GM23248 (cell line): ENCODE data around the gene DENND11. TPM values are rescaled to one million over a fixed set of nuclear protein-coding genes. Genes with fewer than 3 reads are reported as not detected.

Experiments used
- DNase-seq: peaks from one replicate; pipeline ENCODE4 v3.0.0-alpha.2; 2015
- H2AFZ ChIP-seq: fragments of 200-600 bp; sonication (generic); 2 replicates; pipeline ENCODE4 v1.6.1; 2016; ENCODE audit warnings: antibody characterized with exemption
- H3F3A ChIP-seq: fragments of 200-600 bp; sonication (generic); 2 replicates; pipeline ENCODE4 v1.6.1; 2016; ENCODE audit warnings: mild to moderate bottlenecking, antibody characterized with exemption, mixed run types; ENCODE audit not compliant: insufficient read depth
- H3K27ac ChIP-seq: fragments of 200-600 bp; sonication (generic); 2 replicates; pipeline ENCODE4 v1.5.1; 2016; ENCODE audit warnings: mild to moderate bottlenecking
- H3K27me3 ChIP-seq: fragments of 200-600 bp; sonication (generic); replicated peaks from 2 replicates; pipeline ENCODE4 v1.6.1; 2016; ENCODE audit warnings: mild to moderate bottlenecking; ENCODE audit not compliant: insufficient read depth
- H3K36me3 ChIP-seq: fragments of 200-600 bp; sonication (generic); 2 replicates; pipeline ENCODE4 v1.6.1; 2016; ENCODE audit warnings: low read depth, mild to moderate bottlenecking
- H3K4me1 ChIP-seq: fragments of 200-600 bp; sonication (generic); 2 replicates; pipeline ENCODE4 v1.6.1; 2016; ENCODE audit warnings: mild to moderate bottlenecking; ENCODE audit not compliant: insufficient read depth
- H3K4me2 ChIP-seq: fragments of 200-600 bp; sonication (generic); one replicate; pipeline ENCODE4 v1.6.1; 2016; ENCODE audit warnings: mild to moderate bottlenecking; ENCODE audit not compliant: unreplicated experiment
- H3K4me3 ChIP-seq: fragments of 200-600 bp; sonication (generic); 2 replicates; pipeline ENCODE4 v1.5.1; 2016; ENCODE audit warnings: mild to moderate bottlenecking
- H3K79me2 ChIP-seq: fragments of 200-600 bp; sonication (generic); 2 replicates; pipeline ENCODE4 v1.6.1; 2016; ENCODE audit warnings: mild to moderate bottlenecking; ENCODE audit not compliant: insufficient read depth
- H3K9ac ChIP-seq: fragments of 200-600 bp; sonication (generic); 2 replicates; pipeline ENCODE4 v1.6.1; 2016; ENCODE audit warnings: mild to moderate bottlenecking
- H3K9me2 ChIP-seq: fragments of 200-600 bp; sonication (generic); 2 replicates; pipeline ENCODE4 v1.6.1; 2016; ENCODE audit warnings: mixed run types, mild to moderate bottlenecking, moderate library complexity; ENCODE audit not compliant: insufficient read depth
- H3K9me3 ChIP-seq: fragments of 200-600 bp; sonication (generic); one replicate; pipeline ENCODE4 v1.6.1; 2017; ENCODE audit warnings: low read depth
- H4K20me1 ChIP-seq: fragments of 200-600 bp; sonication (generic); 2 replicates; pipeline ENCODE4 v1.6.0; 2016; ENCODE audit not compliant: insufficient read depth
- EZH2 ChIP-seq: fragments of 200-600 bp; sonication (generic); IDR thresholded peaks from 2 replicates; pipeline ENCODE4 v1.6.1; 2018; ENCODE audit warnings: antibody characterized with exemption, mild to moderate bottlenecking; ENCODE audit not compliant: insufficient read depth, poor library complexity, severe bottlenecking
- EZH2phosphoT487 ChIP-seq: fragments of 200-600 bp; sonication (generic); IDR thresholded peaks from 2 replicates; pipeline ENCODE4 v1.6.1; 2018; ENCODE audit warnings: antibody characterized with exemption, moderate library complexity, mild to moderate bottlenecking, low read depth; ENCODE audit not compliant: insufficient read depth
- WGBS, 2 experiments: methylation state at CpG; one replicate each; pipeline ENCODE4 v1.1.6; 2015 to 2017; ENCODE audit warnings: low lambda C conversion rate in 2 of 2, low coverage in 1 of 2; ENCODE audit errors: missing lambda C conversion rate in 2 of 2; 5-methylcytosine and 5-hydroxymethylcytosine counted together
- in situ Hi-C: fragments of 300-500 bp; cut with MboI; formaldehyde crosslinking; loops from 2 replicates; pipeline ENCODE4 v1.15.0; 2020
- polyA plus RNA-seq: library from polyadenylated mRNA; unstranded; fragments of >200 nt; fragmentation: Nextera tagmentation; extraction: Ambion mirVana; gene quantifications from 2 replicates; pipeline ENCODE4 v1.2.1, GENCODE V29; 2016
- total RNA-seq: library from RNA; depleted of rRNA; stranded (reverse); fragments of >200 nt; shearing (Covaris generic); gene quantifications from 2 replicates; pipeline ENCODE4 v1.2.3, GENCODE V29; 2014

The DENND11 gene
- total and polyA plus RNA-seq, 2 experiments from 2014 or later, result 0.43 to 3.0 TPM

DNA sequence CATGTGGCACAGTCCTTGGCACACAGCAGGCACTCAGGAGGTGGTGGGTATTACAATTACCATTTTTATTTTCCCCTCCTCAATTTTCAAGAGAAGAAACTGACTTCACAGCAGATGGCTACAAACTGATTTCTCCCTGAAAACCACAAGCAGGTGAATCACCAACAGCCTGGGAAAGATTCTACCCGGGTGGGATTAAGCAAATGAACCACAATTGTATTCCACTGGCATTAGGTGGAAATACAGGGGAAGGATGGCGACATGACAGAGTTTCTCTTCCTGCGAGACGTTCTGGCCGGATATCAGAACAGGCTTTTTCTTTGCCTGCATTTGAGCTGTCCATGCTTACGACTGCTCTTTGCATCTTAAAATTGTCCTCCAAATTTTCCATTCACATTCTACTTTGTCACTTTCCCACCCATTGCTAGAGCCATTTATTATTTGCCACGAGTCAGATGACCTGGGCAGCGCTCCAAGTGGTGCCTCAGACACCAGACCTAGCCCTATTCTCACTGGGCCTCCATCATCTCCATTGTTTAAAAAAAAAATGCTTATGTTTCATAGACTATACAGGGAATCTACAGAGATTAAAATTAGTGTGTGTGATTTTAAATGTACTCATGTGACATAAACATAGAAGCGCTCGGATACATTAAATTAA lies 4.6 kb downstream of the DENND11 start:
- Histone ChIP-seq H3K9ac (no peak overlapping the region), H3K4me3 (no peak overlapping the region), H3K36me3 (no peaks in the 10 kb centered on the region), H3K4me2 (no peak overlapping the region), H3K9me2 (no peaks in the 10 kb centered on the region), H3K27ac (no peak overlapping the region), H2AFZ (no peak overlapping the region), H3K79me2 (no peaks in the 10 kb centered on the region; the same call in 1 of the 2 replicates), H4K20me1 (no peaks in the 10 kb centered on the region), H3F3A (no peaks in the 10 kb centered on the region; the same call in 1 of the 2 replicates), H3K27me3 (no peaks in the 10 kb centered on the region), H3K9me3 (no peaks in the 10 kb centered on the region), H3K4me1 (no peaks in the 10 kb centered on the region)
- peak; percentile 49 for DNase-seq
- WGBS, 2 experiments, result 64 to 71% methylated on average over 10 of the region's 10 CpGs
- in situ Hi-C loops, result no loop called here
- TF ChIP-seq EZH2phosphoT487 (no peak), EZH2 (no peak)

DNA sequence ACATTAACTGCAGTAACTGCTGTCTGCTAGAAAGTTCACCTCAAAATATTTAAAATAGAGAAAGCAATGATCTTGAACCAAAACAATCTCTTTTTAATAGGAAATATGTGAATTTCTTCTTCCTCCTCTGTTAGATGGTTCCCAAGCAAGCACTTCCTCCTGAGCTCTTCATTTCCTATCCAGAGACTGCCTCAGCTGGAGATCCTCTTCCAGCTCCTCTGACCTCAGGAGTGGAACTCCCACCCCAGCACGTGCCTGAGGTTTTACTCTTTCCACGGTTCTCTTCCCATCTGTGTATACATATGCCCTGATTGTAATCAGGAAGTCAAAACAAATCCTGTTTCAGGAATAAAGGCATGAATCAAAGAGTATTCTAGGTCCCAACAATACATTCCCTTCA lies 5.6 kb downstream of the DENND11 start:
- Histone ChIP-seq H3K9ac (no peak overlapping the region), H3K4me3 (no peak overlapping the region), H3K27ac (no peak overlapping the region), H3F3A (no peaks in the 10 kb centered on the region), H3K27me3 (no peaks in the 10 kb centered on the region), H3K4me1 (no peaks in the 10 kb centered on the region), H3K4me2 (no peak overlapping the region), H2AFZ (no peak overlapping the region), H3K9me3 (no peaks in the 10 kb centered on the region), H4K20me1 (no peaks in the 10 kb centered on the region), H3K9me2 (0 out of 2 replicates have a peak, but pooled peaks cover 4% of the 10 kb centered on the region), H3K79me2 (no peaks in the 10 kb centered on the region; the same call in 1 of the 2 replicates), H3K36me3 (no peaks in the 10 kb centered on the region)
- DNase-seq, result no peak
- in situ Hi-C loops, result no loop called here
- TF ChIP-seq EZH2 (no peak), EZH2phosphoT487 (no peak)
- 43 to 64% methylated on average over 2 of the region's 2 CpGs for WGBS, 2 experiments

GRCh38 chr7:141695803-141696289 lies 6.1 kb downstream of the DENND11 start:
- in situ Hi-C loops, result no loop called here
- H3F3A ChIP-seq, result no peaks in the 10 kb centered on the region
- no peaks in the 10 kb centered on the region for H3K4me1 ChIP-seq
- no peaks in the 10 kb centered on the region for H3K27me3 ChIP-seq
- no peak overlapping the region for H3K4me2 ChIP-seq
- no peaks in the 10 kb centered on the region for H3K36me3 ChIP-seq
- H3K79me2 ChIP-seq, result no peaks in the 10 kb centered on the region; the same call in 1 of the 2 replicates
- TF ChIP-seq EZH2phosphoT487, result no peak
- TF ChIP-seq EZH2, result no peak
- H4K20me1 ChIP-seq, result no peaks in the 10 kb centered on the region
- 91 to 95% methylated on average over 6 of the region's 6 CpGs for WGBS, 2 experiments
- H3K9me3 ChIP-seq, result no peaks in the 10 kb centered on the region
- H3K27ac ChIP-seq, result no peak overlapping the region
- H2AFZ ChIP-seq, result no peak overlapping the region
- 0 out of 2 replicates have a peak, but pooled peaks cover 4% of the 10 kb centered on the region for H3K9me2 ChIP-seq
- H3K4me3 ChIP-seq, result no peak overlapping the region
- no peak for DNase-seq
- no peak overlapping the region for H3K9ac ChIP-seq

- in situ Hi-C loops, result no loop called here
- WGBS, 2 experiments, result 76 to 86% methylated on average over 3 of the region's 3 CpGs
- H3K9ac ChIP-seq, result no peak overlapping the region
- no peak overlapping the region for H3K27ac ChIP-seq
- H3K4me2 ChIP-seq, result no peak overlapping the region
- no peaks in the 10 kb centered on the region for H3K27me3 ChIP-seq
- no peaks in the 10 kb centered on the region for H3K9me3 ChIP-seq
- no peaks in the 10 kb centered on the region for H3K4me1 ChIP-seq
- no peak overlapping the region for H2AFZ ChIP-seq
- no peaks in the 10 kb centered on the region for H4K20me1 ChIP-seq
- H3F3A ChIP-seq, result no peaks in the 10 kb centered on the region
- no peak for DNase-seq
- no peak for TF ChIP-seq EZH2
- no peak for TF ChIP-seq EZH2phosphoT487
- no peaks in the 10 kb centered on the region; the same call in 1 of the 2 replicates for H3K79me2 ChIP-seq
- 0 out of 2 replicates have a peak, but pooled peaks cover 4% of the 10 kb centered on the region for H3K9me2 ChIP-seq
- H3K4me3 ChIP-seq, result no peak overlapping the region
- H3K36me3 ChIP-seq, result no peaks in the 10 kb centered on the region
Observed at GRCh38 chr7:141693082-141693481, 8.9 kb downstream of the DENND11 start.
